Fibroblast of skin of abdomen (primary cell): ENCODE measurements around the gene RAD51B.
A peak's percentile ranks its signal among the peaks of the same experiment; 100 is the strongest.

Experiments
- DNase-seq: peaks from one replicate; pipeline ENCODE4 v3.0.0-alpha.2; 2013

Gene RAD51B

GRCh38 chr14:68181519-68182326, 362.1 kb downstream of the RAD51B start:
- DNase-seq, result peak; percentile 44

DNA sequence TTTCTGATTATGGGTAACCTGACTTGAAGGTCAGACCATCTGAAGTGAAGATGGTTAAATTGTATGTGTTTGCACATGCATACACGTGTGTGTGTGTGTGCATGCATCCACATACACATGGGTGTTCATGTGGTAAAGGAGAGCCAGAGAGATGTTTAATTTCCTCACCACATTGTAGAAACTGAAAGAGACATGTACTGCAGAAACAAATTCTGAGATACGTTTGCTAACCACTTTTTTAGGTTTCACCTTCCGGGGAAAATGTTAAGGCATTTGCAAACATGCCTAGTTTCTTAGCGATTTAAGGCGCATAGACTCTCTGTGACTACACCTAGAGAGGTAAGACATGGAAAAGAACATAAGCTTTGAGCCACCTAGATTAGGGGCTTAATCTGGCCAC, 362.9 kb downstream of the RAD51B start:
- no peak for DNase-seq

DNA sequence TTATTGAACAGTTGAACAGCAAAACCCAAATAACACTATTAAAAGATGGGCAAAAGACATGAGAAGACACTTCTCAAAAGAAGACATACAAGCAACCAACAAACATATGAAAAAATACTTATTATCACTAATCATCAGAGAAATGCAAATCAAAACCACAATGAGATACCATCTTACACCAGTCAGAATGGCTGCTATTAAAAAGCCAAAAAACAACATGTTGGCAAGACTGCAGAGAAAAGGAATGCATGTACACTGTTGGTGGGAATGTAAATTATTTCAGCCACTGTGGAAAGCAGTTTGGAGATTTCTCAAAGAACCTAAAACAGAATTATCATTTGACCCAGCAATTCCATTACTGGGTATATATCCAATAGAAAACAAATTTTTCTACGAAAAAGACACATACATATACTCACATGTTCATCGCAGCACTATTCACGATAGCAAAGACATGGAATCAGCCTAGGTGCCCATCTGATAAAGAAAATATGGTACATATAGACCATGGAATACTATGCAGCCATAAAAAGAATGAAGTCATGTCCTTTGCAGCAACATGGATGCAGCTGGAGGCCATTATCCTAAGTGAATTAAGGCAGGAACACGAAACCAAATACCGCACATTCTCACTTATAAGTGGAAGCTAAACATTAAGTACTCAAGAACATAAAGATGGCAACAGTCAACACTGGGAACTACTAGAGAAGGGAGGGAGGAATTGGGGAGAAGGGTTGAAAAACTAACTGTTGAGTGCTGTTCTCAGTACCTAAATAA, 367.1 kb downstream of the RAD51B start:
- peak; percentile 88 for DNase-seq

DNA sequence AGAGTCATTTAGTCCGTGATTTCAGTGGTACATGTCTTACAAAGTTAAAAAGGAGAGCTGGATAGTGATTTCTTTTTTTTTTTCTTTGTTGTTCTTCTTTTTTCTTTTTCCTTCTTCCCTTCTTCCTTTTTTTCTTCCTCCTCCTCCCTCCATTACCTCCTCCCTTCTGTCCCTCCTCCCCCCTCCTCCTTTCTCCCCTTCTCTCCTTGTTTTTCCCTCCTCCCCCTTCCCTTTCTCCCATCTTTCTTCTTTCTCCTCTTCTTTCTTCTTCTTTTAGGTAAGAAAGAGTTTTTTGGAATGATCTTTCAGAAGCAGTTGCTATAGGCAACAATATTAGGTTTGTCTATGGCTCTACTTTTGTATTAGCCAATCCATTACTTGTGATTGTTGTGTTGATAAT, 368.6 kb downstream of the RAD51B start:
- no peak for DNase-seq

GRCh38 chr14:68190032-68190431, 370.5 kb downstream of the RAD51B start:
- DNase-seq, result no peak

- DNase-seq, result peak; percentile 48
Observed at GRCh38 chr14:68191567-68192321, 372.2 kb downstream of the RAD51B start.

- DNase-seq, result no peak
Observed at GRCh38 chr14:68192935-68193334, 373.4 kb downstream of the RAD51B start.

DNA sequence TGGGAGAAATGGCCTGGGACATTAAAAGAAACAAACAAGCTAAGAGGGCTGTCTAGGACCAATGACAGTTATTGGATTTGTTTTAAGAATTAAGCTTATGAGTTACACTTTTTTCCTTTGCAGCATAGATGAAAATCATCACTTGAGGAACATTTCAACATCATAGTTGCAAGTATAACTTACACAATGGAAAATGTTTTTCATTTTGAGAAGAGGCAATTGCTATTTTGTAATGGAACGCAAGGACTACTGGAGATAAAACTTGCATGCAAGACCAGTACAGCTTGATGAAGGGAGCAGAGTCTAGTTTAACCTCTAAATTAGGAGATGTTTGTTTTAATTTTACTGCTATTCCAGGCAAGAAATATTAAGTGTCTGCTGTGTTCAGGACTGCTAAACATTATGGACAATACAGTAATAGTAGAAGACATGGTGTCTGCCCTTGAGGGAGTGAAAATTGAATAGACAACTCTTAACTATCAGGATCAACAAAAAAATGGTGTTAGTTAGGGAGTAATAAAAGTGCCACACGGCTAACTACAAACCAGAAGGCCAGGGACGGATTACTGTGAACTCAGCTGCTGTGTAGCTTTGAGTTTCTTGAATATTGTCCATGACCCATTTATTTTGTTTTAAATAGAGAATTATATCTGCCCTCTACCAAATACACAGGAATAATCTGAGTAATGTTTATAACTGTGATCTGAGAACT, 374.5 kb downstream of the RAD51B start:
- no peak for DNase-seq

DNA sequence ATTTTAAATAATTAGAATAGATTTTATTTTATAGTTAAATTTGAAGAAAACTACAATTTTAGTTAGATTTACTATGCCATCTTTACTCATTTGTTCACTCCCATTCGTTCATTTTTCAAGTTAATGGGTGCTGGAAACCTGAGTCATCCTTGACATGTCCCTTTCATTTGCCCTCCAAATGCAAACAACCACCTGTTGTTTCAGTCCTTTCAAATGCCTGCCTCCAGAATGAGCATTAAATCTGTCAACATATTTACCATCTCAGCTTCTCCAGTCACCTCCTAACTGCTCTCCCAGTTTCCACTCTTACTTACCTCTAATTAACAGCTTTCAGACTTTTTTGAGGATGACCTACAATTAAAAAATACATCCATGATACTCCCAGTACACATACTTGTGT, 375.5 kb downstream of the RAD51B start:
- no peak for DNase-seq

DNA sequence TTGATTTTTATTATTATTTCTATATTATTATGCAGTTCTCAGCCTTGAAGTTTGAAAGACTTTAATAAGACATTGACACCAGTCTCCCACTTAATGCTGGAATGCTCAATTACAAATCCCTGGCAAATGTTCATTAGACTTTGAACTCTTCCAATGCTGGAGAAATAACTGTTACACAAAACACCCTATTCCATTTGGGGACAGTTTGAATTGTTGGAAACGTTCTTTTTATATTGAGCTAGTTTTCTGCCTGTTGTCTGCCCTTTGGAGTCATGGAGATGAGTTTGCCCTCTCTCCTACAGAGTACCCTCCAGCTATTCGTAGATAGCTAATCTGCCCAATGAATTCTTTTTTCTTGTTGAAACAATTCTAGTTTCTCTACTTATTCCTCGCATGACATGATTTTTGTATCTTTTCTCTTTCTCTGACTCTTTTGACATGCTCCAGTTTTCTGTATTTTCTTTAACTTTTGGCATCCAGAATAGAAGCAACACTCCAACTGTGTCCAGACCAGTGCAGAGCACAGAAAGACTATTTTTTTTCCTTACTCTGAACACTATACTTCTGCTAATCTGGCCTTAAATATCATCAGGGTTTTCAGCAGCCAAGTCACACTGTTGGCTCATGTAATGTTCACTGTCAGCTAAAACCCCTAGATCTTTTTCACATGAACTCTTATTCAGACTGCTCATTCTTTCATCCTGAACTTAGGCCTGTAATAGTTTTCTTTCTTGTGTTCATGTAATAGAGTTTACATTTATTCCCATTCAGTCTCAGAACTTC, 379.3 kb downstream of the RAD51B start:
- no peak for DNase-seq

- peak; percentile 32 for DNase-seq
Observed at GRCh38 chr14:68199554-68200151, 380.1 kb downstream of the RAD51B start.

GRCh38 chr14:68203871-68204270, 384.3 kb downstream of the RAD51B start:
- no peak for DNase-seq

DNA sequence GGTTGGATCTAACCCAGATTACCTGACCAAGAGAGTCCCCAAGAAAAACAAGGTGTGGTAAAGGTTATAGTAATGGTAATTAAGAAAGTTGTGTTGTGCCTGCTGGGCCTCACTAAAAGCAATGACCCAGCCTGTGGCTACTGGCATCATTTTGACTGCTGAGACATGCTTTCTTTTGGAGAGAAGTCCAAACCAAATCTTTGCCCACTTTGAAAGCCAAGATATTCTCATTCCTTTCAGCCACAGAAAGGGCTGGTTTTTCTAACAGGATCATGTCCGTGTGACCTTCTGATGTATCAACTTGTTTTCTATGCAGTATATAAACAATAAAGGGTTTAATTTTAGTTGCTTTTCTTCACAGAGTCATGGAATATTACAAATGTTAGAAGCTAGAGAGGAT, 388.6 kb downstream of the RAD51B start:
- DNase-seq, result no peak

DNA sequence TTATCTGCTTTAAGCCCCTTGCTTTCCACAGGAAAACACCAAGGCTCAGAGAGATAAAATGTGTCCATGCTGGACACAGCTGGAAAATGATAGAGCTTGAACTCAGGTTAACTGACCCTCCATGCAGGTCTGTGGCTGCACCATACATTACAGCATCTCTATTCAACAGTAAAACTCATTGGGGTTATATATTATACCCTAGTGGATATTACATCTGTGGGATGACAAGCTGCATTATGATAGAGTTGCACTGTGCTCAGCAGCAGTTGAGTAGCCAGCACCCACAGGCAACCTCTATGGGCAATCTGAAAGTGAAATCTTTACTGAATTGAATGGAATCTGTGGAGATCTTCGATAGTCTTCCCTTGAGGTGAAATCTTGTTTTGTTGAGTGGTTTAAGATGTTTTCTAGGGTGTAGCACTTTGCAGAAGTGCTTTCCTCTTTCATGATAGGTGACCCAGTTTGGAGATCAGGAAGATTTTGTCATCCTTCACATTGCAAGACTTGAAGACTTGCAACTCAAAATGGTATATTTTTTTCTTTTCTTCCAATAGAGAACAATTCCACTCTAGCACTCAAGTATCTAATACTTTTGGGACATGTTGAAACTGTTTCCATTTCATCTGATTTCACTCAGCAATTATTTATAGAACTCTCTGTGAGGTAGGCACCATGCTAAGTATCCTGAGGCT, 389.2 kb downstream of the RAD51B start:
- no peak for DNase-seq

GRCh38 chr14:68210729-68211299, 391.2 kb downstream of the RAD51B start:
- peak; percentile 90 for DNase-seq

- no peak for DNase-seq
Observed at GRCh38 chr14:68211421-68211820, 391.8 kb downstream of the RAD51B start.

DNA sequence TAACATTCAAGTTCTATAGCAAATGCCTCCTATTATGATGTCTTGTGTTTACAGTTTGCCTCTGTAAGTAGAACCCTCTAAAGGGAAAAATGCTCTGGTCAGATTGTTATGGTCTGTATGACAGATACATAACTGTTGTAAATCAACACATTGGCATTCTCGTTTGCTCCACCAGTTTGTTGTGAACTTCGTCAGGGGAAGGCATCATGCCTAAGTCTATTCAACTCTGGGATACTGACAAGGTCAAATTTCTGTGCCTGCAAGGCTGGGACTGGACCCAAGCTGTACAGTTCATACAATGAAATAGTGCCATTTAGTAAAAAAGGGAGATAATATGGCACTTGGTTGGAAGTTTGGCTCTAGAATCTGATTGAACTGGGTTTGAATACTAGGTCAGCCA, 392.3 kb downstream of the RAD51B start:
- no peak for DNase-seq

DNA sequence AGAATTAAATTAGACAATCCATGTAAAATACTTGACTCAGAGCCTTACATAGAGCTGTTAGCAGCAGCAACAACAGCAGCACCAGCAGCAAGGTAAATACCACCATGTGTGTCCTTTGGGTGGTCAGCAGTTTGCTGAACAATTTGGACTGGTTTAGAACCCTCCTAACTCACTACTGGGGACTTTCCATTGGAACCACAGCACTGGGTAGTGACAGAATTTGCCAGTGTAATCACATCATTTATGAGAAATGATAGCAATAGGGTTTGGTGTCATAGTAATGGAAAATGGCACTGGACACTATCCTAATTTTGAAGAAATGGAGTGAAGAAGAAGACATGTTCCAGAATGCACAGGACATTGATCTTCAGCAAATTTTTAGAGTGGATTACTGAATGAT, 392.8 kb downstream of the RAD51B start:
- DNase-seq, result no peak

DNA sequence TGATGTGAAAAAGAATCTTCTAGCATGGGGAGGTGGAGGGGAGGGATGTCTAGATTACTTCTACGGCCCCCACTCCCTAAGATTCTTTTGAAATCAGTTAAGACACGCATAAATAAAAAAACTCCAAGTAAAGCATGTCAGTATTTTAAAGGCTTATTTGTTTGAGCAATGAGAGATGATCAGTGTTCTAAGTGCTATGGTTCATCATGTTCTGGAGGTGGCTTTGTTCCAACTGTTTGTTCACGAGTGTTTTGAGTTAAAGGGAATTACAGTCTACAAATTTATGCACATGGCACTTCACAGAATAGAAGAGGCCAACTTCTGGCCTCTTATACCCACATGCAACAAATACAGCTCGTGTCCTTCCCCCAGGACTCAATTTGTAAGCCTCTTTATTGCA, 394.9 kb downstream of the RAD51B start:
- no peak for DNase-seq

- no peak for DNase-seq
Observed at GRCh38 chr14:68215629-68216028, 396.1 kb downstream of the RAD51B start.
